A673 (cell line): ENCODE results near the gene CLPSL1. TPM values are rescaled to one million over a fixed set of nuclear protein-coding genes. Genes with fewer than 3 reads are reported as not detected.

Source experiments
- BruUV-seq: library from RNA; stranded (reverse); fragments of 400-500 nt; replicated peaks from 2 replicates; lab custom pipeline; 2021; lab: Mats Ljungman, UMichigan
- CTCF ChIA-PET: fragments of 300-600 bp; sonication (Branson Sonifier 250); formaldehyde crosslinking; loops from one replicate; lab custom pipeline; 2022; ENCODE audit warnings: antibody characterized with exemption; lab: Charles Lee
- POLR2A ChIA-PET: fragments of 300-600 bp; sonication (Branson Sonifier 250); formaldehyde crosslinking; loops from one replicate; lab custom pipeline; 2022; ENCODE audit warnings: antibody characterized with exemption; ENCODE audit not compliant: low non-redundant PET; lab: Charles Lee
- DNase-seq: peaks from one replicate; pipeline ENCODE4 v3.0.0-alpha.2; 2015; ENCODE audit warnings: low spot score
- H3K27ac ChIP-seq: fragments of 200-600 bp; sonication (generic); 2 replicates; pipeline ENCODE4 v1.5.1; 2016; ENCODE audit warnings: mixed run types, low read depth, mild to moderate bottlenecking, mixed read lengths, antibody characterized with exemption, low read length; ENCODE audit not compliant: poor library complexity, severe bottlenecking
- H3K27me3 ChIP-seq: fragments of 200-600 bp; sonication (generic); replicated peaks from 2 replicates; pipeline ENCODE4 v1.6.1; 2017; ENCODE audit warnings: mixed run types, low read depth, mild to moderate bottlenecking, mixed read lengths, antibody characterized with exemption, low read length; ENCODE audit not compliant: insufficient read depth, poor library complexity
- H3K36me3 ChIP-seq: fragments of 200-600 bp; sonication (generic); 2 replicates; pipeline ENCODE4 v1.6.1; 2016; ENCODE audit warnings: mixed run types, mild to moderate bottlenecking, mixed read lengths, antibody characterized with exemption, low read length; ENCODE audit not compliant: insufficient read depth, poor library complexity, severe bottlenecking
- H3K4me1 ChIP-seq: fragments of 200-600 bp; sonication (generic); 2 replicates; pipeline ENCODE4 v1.6.1; 2017; ENCODE audit warnings: mixed run types, mild to moderate bottlenecking, mixed read lengths, antibody characterized with exemption, low read length; ENCODE audit not compliant: insufficient read depth, poor library complexity, severe bottlenecking
- H3K4me3 ChIP-seq: fragments of 200-600 bp; sonication (generic); 2 replicates; pipeline ENCODE4 v1.5.1; 2016; ENCODE audit warnings: low read depth, mixed run types, mild to moderate bottlenecking, mixed read lengths, low read length; ENCODE audit not compliant: poor library complexity, severe bottlenecking
- H3K9me3 ChIP-seq: fragments of 200-600 bp; sonication (generic); 2 replicates; pipeline ENCODE4 v1.6.1; 2016; ENCODE audit warnings: mixed run types, low read depth, mild to moderate bottlenecking, mixed read lengths, antibody characterized with exemption, low read length; ENCODE audit not compliant: poor library complexity, severe bottlenecking
- EZH2 ChIP-seq: fragments of 200-600 bp; sonication (generic); IDR thresholded peaks from 2 replicates; pipeline ENCODE4 v1.6.1; 2017; ENCODE audit warnings: borderline replicate concordance, low read depth, mild to moderate bottlenecking, mixed read lengths, antibody characterized with exemption, low read length; ENCODE audit not compliant: poor library complexity, severe bottlenecking
- intact Hi-C: fragments of 100-400 bp; cut with micrococcal nuclease; formaldehyde crosslinking; loops from one replicate; pipeline ENCODE4 v1.10.0; 2022; ENCODE audit not compliant: unreplicated experiment
- total RNA-seq: library from RNA; stranded (reverse); gene quantifications from 2 replicates; pipeline ENCODE4 v1.2.3, GENCODE V29; 2021
- TF ChIP-seq, protein P1 (sequence below): fragments of 300-800, 200-600 bp; sonication (generic); conservative IDR thresholded peaks from 2 replicates; pipeline ENCODE4 v1.5.1; 2017; ENCODE audit warnings: low read depth, mild to moderate bottlenecking, antibody characterized with exemption, low read length, moderate library complexity, mixed read lengths

CLPSL1 gene
- total RNA-seq, 1 experiment from 2014 or later: not detected

GRCh38 chr6:35801148-35801547, 20.3 kb downstream of the CLPSL1 start:
- intact Hi-C loops: no loop called here
- POLR2A ChIA-PET: no interaction called here
- no peak overlapping the region for H3K27ac ChIP-seq
- H3K4me1 ChIP-seq: no peaks in the 10 kb centered on the region
- no peak for DNase-seq
- TF ChIP-seq, protein P1, sequence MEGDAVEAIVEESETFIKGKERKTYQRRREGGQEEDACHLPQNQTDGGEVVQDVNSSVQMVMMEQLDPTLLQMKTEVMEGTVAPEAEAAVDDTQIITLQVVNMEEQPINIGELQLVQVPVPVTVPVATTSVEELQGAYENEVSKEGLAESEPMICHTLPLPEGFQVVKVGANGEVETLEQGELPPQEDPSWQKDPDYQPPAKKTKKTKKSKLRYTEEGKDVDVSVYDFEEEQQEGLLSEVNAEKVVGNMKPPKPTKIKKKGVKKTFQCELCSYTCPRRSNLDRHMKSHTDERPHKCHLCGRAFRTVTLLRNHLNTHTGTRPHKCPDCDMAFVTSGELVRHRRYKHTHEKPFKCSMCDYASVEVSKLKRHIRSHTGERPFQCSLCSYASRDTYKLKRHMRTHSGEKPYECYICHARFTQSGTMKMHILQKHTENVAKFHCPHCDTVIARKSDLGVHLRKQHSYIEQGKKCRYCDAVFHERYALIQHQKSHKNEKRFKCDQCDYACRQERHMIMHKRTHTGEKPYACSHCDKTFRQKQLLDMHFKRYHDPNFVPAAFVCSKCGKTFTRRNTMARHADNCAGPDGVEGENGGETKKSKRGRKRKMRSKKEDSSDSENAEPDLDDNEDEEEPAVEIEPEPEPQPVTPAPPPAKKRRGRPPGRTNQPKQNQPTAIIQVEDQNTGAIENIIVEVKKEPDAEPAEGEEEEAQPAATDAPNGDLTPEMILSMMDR: no peak
- no peak for TF ChIP-seq EZH2
- H3K36me3 ChIP-seq: no peaks in the 10 kb centered on the region
- no TSS peak for BruUV-seq
- CTCF ChIA-PET: no interaction called here
- H3K9me3 ChIP-seq: no peaks in the 10 kb centered on the region
- H3K4me3 ChIP-seq: no peak overlapping the region
- H3K27me3 ChIP-seq: no peaks in the 10 kb centered on the region

DNA sequence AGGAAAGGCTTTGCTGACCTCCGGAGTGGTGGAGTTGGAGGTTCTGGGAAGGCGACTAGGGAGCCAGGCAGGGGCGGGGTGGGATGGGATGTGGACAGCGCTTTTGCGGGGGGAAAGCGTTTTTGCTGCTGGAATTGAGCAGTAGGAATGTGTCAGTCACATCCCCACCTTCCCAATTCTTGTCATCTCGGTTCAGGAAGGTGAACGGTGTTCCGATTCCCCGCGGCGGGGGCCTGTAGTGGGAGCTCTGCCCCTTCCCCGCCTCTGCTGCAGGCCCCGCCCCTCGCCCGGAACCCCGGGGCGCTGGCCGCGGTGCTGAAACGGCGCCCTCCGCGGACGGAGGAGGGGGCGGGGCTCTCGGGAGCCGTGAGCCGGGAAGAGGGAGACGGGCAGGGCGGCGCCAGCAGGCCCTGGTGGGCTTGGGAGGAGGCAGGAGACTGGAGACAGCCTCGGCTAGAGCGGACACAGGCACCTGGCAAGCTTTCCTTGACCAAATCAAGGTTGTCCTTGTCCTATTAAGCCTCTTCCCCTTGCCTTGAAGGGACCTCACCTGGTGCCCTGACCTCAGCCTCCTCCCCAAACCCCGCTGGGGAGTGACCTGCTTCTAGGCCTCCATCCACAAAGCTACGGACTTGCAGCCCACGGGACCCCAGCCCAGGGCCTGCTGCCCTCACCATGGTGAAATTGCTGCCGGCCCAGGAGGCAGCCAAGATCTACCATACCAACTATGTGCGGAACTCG, 24.3 kb downstream of the CLPSL1 start, which contains the start of gene LHFPL5:
LHFPL5 (plus strand) TSS at position 357 of the 741 bp plus-strand sequence; CDS start at position 676, 319 bp downstream.
- no peak within 1 kb of the TSS for H3K4me3 ChIP-seq
- POLR2A ChIA-PET: no interaction called here
- intact Hi-C loops: no loop called here
- peak; percentile 71 for DNase-seq
- CTCF ChIA-PET: interaction anchor here (0.5 kb wide), 2 partner anchors 283 to 1651 kb away, joined by 3 to 10 read pairs; no protein-coding TSS in a partner anchor
- no peaks in the 10 kb centered on the region for H3K27me3 ChIP-seq
- H3K36me3 ChIP-seq: no peaks in the 10 kb centered on the region
- no TSS peak for BruUV-seq
- no peak within 1 kb of the TSS for H3K27ac ChIP-seq
- no peaks in the 10 kb centered on the region for H3K9me3 ChIP-seq
- TF ChIP-seq, protein P1: no peak
- TF ChIP-seq EZH2: no peak
- no peaks in the 10 kb centered on the region for H3K4me1 ChIP-seq

- no TSS peak for BruUV-seq
- Histone ChIP-seq H3K9me3 (no peaks in the 10 kb centered on the region), H3K4me3 (no peak overlapping the region), H3K36me3 (no peaks in the 10 kb centered on the region), H3K27ac (no peak overlapping the region), H3K4me1 (peaks cover 9% of the 10 kb centered on the region), H3K27me3 (no peaks in the 10 kb centered on the region)
- POLR2A ChIA-PET: no interaction called here
- intact Hi-C loops: no loop called here
- CTCF ChIA-PET: no interaction called here
- no peak for TF ChIP-seq EZH2
- TF ChIP-seq, protein P1: no peak
- peak; percentile 51 for DNase-seq
These were observed 27.9 kb downstream of the CLPSL1 start for GRCh38 chr6:35808688-35809087.
